Mesodermal cell (in vitro differentiated cells): ENCODE data around the gene METTL8.
"Not testable (repeated sequence)": the region's sequence is repeated elsewhere in the genome, so short reads cannot be mapped to it uniquely, and the experiment has no call there.

Source experiments
- H3K27ac ChIP-seq: 2 replicates; pipeline ENCODE4 v1.7.0; 2013; ENCODE audit warnings: mild to moderate bottlenecking, low read depth, low read length, moderate library complexity; ENCODE audit not compliant: severe bottlenecking
- H3K36me3 ChIP-seq: 2 replicates; pipeline ENCODE4 v1.7.1; 2013; ENCODE audit warnings: mild to moderate bottlenecking, low read length, moderate library complexity; ENCODE audit not compliant: control insufficient read depth, insufficient read depth
- H3K4me1 ChIP-seq: one replicate; pipeline ENCODE4 v1.7.1; 2013; ENCODE audit warnings: mild to moderate bottlenecking, low read length; ENCODE audit not compliant: insufficient read depth, control insufficient read depth, poor library complexity, severe bottlenecking
- H3K4me3 ChIP-seq: 2 replicates; pipeline ENCODE4 v1.7.0; 2013; ENCODE audit warnings: low read length, control low read depth, mild to moderate bottlenecking; ENCODE audit not compliant: insufficient read depth, poor library complexity, severe bottlenecking; ENCODE audit errors: extremely low read depth
- H3K9me3 ChIP-seq: 2 replicates; pipeline ENCODE4 v1.7.1; 2013; ENCODE audit warnings: mild to moderate bottlenecking, low read length, moderate library complexity; ENCODE audit not compliant: control insufficient read depth
- WGBS, 2 experiments: methylation state at CpG; one replicate each; pipeline ENCODE4 v1.1.5; 2013; ENCODE audit warnings: missing lambda C conversion rate in 2 of 2; ENCODE audit not compliant: insufficient coverage in 2 of 2; 5-methylcytosine and 5-hydroxymethylcytosine counted together

The METTL8 gene

GRCh38 chr2:171430516-171431410 lies 3.0 kb downstream of the METTL8 start:
- H3K4me1 ChIP-seq: peaks cover 23% of the 10 kb centered on the region
- H3K27ac ChIP-seq: no peak overlapping the region
- WGBS, 2 experiments: 92 to 94% methylated on average over 3 to 7 of the region's 7 CpGs
- H3K4me3 ChIP-seq: no peak overlapping the region
- H3K9me3 ChIP-seq: peaks cover 8% of the 10 kb centered on the region
- H3K36me3 ChIP-seq: peaks cover 13% of the 10 kb centered on the region

- WGBS, 2 experiments: 95% methylated on average over 2 of the region's 2 CpGs; no CpG with 5 or more reads in 1 of the 2 experiments
- H3K4me3 ChIP-seq, H3K27ac ChIP-seq, H3K36me3 ChIP-seq, H3K4me1 ChIP-seq: not testable (repeated sequence)
- H3K9me3 ChIP-seq: peaks cover 22% of the 10 kb centered on the region
Observed at GRCh38 chr2:171422710-171423495, 10.9 kb downstream of the METTL8 start.

GRCh38 chr2:171420728-171421563 lies 12.8 kb downstream of the METTL8 start:
- H3K4me1 ChIP-seq: no peaks in the 10 kb centered on the region
- peaks cover 4% of the 10 kb centered on the region for H3K36me3 ChIP-seq
- H3K27ac ChIP-seq: no peak overlapping the region
- peaks cover 22% of the 10 kb centered on the region for H3K9me3 ChIP-seq
- H3K4me3 ChIP-seq: no peak overlapping the region
- no CpG with 5 or more reads among the region's 3 CpGs for WGBS, 2 experiments

- no peak overlapping the region for H3K27ac ChIP-seq
- 100% methylated on average over 2 of the region's 2 CpGs; no CpG with 5 or more reads in 1 of the 2 experiments for WGBS, 2 experiments
- H3K4me1 ChIP-seq: no peaks in the 10 kb centered on the region
- peaks cover 4% of the 10 kb centered on the region for H3K36me3 ChIP-seq
- H3K9me3 ChIP-seq: peaks cover 12% of the 10 kb centered on the region
- no peak overlapping the region for H3K4me3 ChIP-seq
Observed at GRCh38 chr2:171419333-171419732, 14.5 kb downstream of the METTL8 start.

GRCh38 chr2:171416009-171416926 lies 17.5 kb downstream of the METTL8 start:
- no peaks in the 10 kb centered on the region for H3K4me1 ChIP-seq
- no peak overlapping the region for H3K27ac ChIP-seq
- H3K36me3 ChIP-seq: no peaks in the 10 kb centered on the region
- H3K9me3 ChIP-seq: no peaks in the 10 kb centered on the region
- no peak overlapping the region for H3K4me3 ChIP-seq
- WGBS, 2 experiments: 30 to 52% methylated on average over 4 of the region's 7 CpGs

GRCh38 chr2:171414645-171415044 lies 19.1 kb downstream of the METTL8 start:
- not testable (repeated sequence) for H3K36me3 ChIP-seq, H3K9me3 ChIP-seq, H3K4me3 ChIP-seq, H3K27ac ChIP-seq, H3K4me1 ChIP-seq
- no CpG with 5 or more reads among the region's 4 CpGs for WGBS, 2 experiments

- WGBS, 2 experiments: no CpG with 5 or more reads among the region's 2 CpGs
- H3K4me3 ChIP-seq: no peak overlapping the region
- no peaks in the 10 kb centered on the region for H3K36me3 ChIP-seq
- H3K4me1 ChIP-seq: peaks cover 5% of the 10 kb centered on the region
- H3K9me3 ChIP-seq: no peaks in the 10 kb centered on the region
- H3K27ac ChIP-seq: no peak overlapping the region
Observed at GRCh38 chr2:171412571-171413175, 21.1 kb downstream of the METTL8 start.

GRCh38 chr2:171411791-171412483 lies 21.9 kb downstream of the METTL8 start:
- Histone ChIP-seq H3K9me3 (no peaks in the 10 kb centered on the region), H3K27ac (no peak overlapping the region), H3K4me1 (peaks cover 5% of the 10 kb centered on the region), H3K36me3 (no peaks in the 10 kb centered on the region), H3K4me3 (no peak overlapping the region)
- WGBS, 2 experiments: 94 to 100% methylated on average over 1 to 2 of the region's 2 CpGs

GRCh38 chr2:171411214-171411613 lies 22.6 kb downstream of the METTL8 start:
- Histone ChIP-seq H3K27ac (no peak overlapping the region), H3K9me3 (no peaks in the 10 kb centered on the region), H3K4me1 (peaks cover 5% of the 10 kb centered on the region), H3K4me3 (no peak overlapping the region), H3K36me3 (no peaks in the 10 kb centered on the region)
- no CpG with 5 or more reads among the region's 1 CpG for WGBS, 2 experiments
